ENCODE data around the gene HIPK1. TPM values are rescaled to one million over a fixed set of nuclear protein-coding genes. Genes with fewer than 3 reads are reported as not detected.
"Not testable (repeated sequence)": the region's sequence is repeated elsewhere in the genome, so short reads cannot be mapped to it uniquely, and the experiment has no call there.

Gene HIPK1
- total RNA-seq, 4 donors from 2014 or later = 48.3 to 63.9 (median 53.1) TPM

GRCh38 chr1:114009393-114009792, 80.3 kb downstream of the HIPK1 start:
- Histone ChIP-seq H3K27me3 (no peaks in the 10 kb centered on the region), H3K27ac (no peak overlapping the region), H3K4me1 (no peaks in the 10 kb centered on the region), H3K36me3 (no peaks in the 10 kb centered on the region), H3K4me3 (no peak overlapping the region), H3K9me3 (no peaks in the 10 kb centered on the region)
- intact Hi-C loops (cut with DNase I; ENCODE audit: low total_unique reads) (no loop called here), in situ Hi-C loops (cut with MboI; ENCODE audit: low pct_ligation_motif_present in 1 of 4, low pct_unique_long_range_greater_than_20kb in 1 of 4, low sequenced_read_pairs in 3 of 4) (no loop called here)
- DNase-seq = no peak
- WGBS, 2 donors (ENCODE audit: low coverage in 1 of 2) = 0 to 39% methylated on average over 1 of the region's 1 CpG
- TF ChIP-seq CTCF (IDR thresholded peaks at IDR 0.05) = no peak
- no peak for TF ChIP-seq EP300 (IDR thresholded peaks at IDR 0.05; ENCODE audit: low read depth)
- no peak for TF ChIP-seq POLR2AphosphoS5 (IDR thresholded peaks at IDR 0.05)

- Histone ChIP-seq H3K27ac (no peak overlapping the region), H3K27me3 (no peaks in the 10 kb centered on the region), H3K4me1 (no peaks in the 10 kb centered on the region), H3K4me3 (no peak overlapping the region), H3K36me3 (no peaks in the 10 kb centered on the region), H3K9me3 (no peaks in the 10 kb centered on the region)
- WGBS, 2 donors (ENCODE audit: low coverage in 1 of 2) = 55 to 61% methylated on average over 6 to 9 of the region's 9 CpGs
- in situ Hi-C loops (cut with MboI; ENCODE audit: low pct_ligation_motif_present in 1 of 4, low pct_unique_long_range_greater_than_20kb in 1 of 4, low sequenced_read_pairs in 3 of 4) = no loop called here
- TF ChIP-seq POLR2A (IDR thresholded peaks at IDR 0.05) (no peak), CTCF (IDR thresholded peaks at IDR 0.05) (no peak), POLR2AphosphoS5 (IDR thresholded peaks at IDR 0.05) (no peak), EP300 (IDR thresholded peaks at IDR 0.05; ENCODE audit: low read depth) (no peak)
- intact Hi-C loops (cut with DNase I; ENCODE audit: low total_unique reads) = no loop called here
- no peak for DNase-seq
These were observed 81.5 kb downstream of the HIPK1 start for GRCh38 chr1:114010433-114011184.

- in situ Hi-C loops (cut with MboI; ENCODE audit: low pct_ligation_motif_present in 1 of 4, low pct_unique_long_range_greater_than_20kb in 1 of 4, low sequenced_read_pairs in 3 of 4) (no loop called here), intact Hi-C loops (cut with DNase I; ENCODE audit: low total_unique reads) (no loop called here)
- H3K4me3 ChIP-seq = no peak overlapping the region
- H3K27ac ChIP-seq = no peak overlapping the region
- DNase-seq = no peak
- no peaks in the 10 kb centered on the region for H3K27me3 ChIP-seq
- no peaks in the 10 kb centered on the region for H3K36me3 ChIP-seq
- H3K9me3 ChIP-seq = no peaks in the 10 kb centered on the region
- TF ChIP-seq POLR2A (IDR thresholded peaks at IDR 0.05) = no peak
- TF ChIP-seq CTCF (IDR thresholded peaks at IDR 0.05) = no peak
- no peak for TF ChIP-seq EP300 (IDR thresholded peaks at IDR 0.05; ENCODE audit: low read depth)
- TF ChIP-seq POLR2AphosphoS5 (IDR thresholded peaks at IDR 0.05) = no peak
- no peaks in the 10 kb centered on the region for H3K4me1 ChIP-seq
These were observed 82.7 kb downstream of the HIPK1 start for GRCh38 chr1:114011796-114012195.

- Histone ChIP-seq H3K27ac (no peak overlapping the region), H3K9me3 (no peaks in the 10 kb centered on the region), H3K4me1 (no peaks in the 10 kb centered on the region), H3K4me3 (no peak overlapping the region), H3K27me3 (no peaks in the 10 kb centered on the region), H3K36me3 (no peaks in the 10 kb centered on the region)
- no peak for DNase-seq
- WGBS, 2 donors (ENCODE audit: low coverage in 1 of 2) = 51 to 65% methylated on average over 2 of the region's 2 CpGs
- in situ Hi-C loops (cut with MboI; ENCODE audit: low pct_ligation_motif_present in 1 of 4, low pct_unique_long_range_greater_than_20kb in 1 of 4, low sequenced_read_pairs in 3 of 4) (no loop called here), intact Hi-C loops (cut with DNase I; ENCODE audit: low total_unique reads) (no loop called here)
- TF ChIP-seq EP300 (IDR thresholded peaks at IDR 0.05; ENCODE audit: low read depth) = no peak
- TF ChIP-seq CTCF (IDR thresholded peaks at IDR 0.05) = no peak
- TF ChIP-seq POLR2A (IDR thresholded peaks at IDR 0.05) = no peak
- TF ChIP-seq POLR2AphosphoS5 (IDR thresholded peaks at IDR 0.05) = no peak
These were observed 86.0 kb downstream of the HIPK1 start for GRCh38 chr1:114015075-114015474.

- H3K27me3 ChIP-seq; intact Hi-C loops (cut with DNase I; ENCODE audit: low total_unique reads); H3K27ac ChIP-seq; H3K9me3 ChIP-seq; DNase-seq; H3K4me3 ChIP-seq; H3K36me3 ChIP-seq; H3K4me1 ChIP-seq; in situ Hi-C loops (cut with MboI; ENCODE audit: low pct_ligation_motif_present in 1 of 4, low pct_unique_long_range_greater_than_20kb in 1 of 4, low sequenced_read_pairs in 3 of 4): not testable (repeated sequence)
- WGBS, 2 donors (ENCODE audit: low coverage in 1 of 2) = 72 to 79% methylated on average over 3 of the region's 3 CpGs
These were observed 90.6 kb downstream of the HIPK1 start for GRCh38 chr1:114019724-114020123.

All from transverse colon (tissue), 4 donors.